ENCODE data around the gene TES.

TES gene

DNA sequence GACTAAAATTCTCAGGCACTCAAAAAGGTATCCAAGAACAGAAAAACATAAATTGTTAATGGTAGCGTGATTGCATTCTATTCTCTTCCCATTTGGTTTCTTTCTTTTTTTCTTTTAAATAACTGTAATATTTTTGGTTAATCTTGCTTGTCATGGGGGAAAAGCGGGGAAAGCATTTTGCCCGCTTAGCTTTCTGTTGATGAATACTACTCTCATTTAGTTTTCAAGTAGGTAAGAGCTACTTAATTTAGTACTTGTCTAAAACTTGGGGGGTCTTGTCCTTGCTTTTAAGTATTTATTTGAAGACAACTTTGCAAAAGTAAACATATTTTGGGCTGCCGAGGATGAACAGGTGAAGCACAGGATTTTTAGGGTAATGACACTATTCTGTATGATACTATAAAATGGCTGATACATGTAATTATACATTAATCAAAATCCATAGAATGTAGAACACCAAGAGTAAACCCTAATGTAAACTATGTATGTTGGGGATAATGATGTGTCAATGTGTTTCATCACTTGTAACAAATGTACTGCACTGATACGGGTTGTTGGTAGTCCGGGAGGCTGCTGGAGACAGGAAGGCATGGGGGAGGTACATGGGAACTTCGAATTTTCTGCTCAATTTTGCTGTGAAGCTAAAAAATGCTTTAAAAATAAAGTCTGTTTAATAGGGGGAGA is 1.7 kb downstream of the TES start:
- TF ChIP-seq, protein P1, sequence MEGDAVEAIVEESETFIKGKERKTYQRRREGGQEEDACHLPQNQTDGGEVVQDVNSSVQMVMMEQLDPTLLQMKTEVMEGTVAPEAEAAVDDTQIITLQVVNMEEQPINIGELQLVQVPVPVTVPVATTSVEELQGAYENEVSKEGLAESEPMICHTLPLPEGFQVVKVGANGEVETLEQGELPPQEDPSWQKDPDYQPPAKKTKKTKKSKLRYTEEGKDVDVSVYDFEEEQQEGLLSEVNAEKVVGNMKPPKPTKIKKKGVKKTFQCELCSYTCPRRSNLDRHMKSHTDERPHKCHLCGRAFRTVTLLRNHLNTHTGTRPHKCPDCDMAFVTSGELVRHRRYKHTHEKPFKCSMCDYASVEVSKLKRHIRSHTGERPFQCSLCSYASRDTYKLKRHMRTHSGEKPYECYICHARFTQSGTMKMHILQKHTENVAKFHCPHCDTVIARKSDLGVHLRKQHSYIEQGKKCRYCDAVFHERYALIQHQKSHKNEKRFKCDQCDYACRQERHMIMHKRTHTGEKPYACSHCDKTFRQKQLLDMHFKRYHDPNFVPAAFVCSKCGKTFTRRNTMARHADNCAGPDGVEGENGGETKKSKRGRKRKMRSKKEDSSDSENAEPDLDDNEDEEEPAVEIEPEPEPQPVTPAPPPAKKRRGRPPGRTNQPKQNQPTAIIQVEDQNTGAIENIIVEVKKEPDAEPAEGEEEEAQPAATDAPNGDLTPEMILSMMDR (IDR thresholded peaks at IDR 0.05; ENCODE audit: insufficient read depth, low read depth, low read length, missing control alignments) = no peak
- peak; percentile 56 for DNase-seq (ENCODE audit: low read depth)

GRCh38 chr7:116212869-116213268 is 2.5 kb downstream of the TES start:
- TF ChIP-seq, protein P1 (IDR thresholded peaks at IDR 0.05; ENCODE audit: insufficient read depth, low read depth, low read length, missing control alignments) = no peak
- no peak for DNase-seq (ENCODE audit: low read depth)
- peak overlapping the region; percentile 88 for H3K4me3 ChIP-seq (ENCODE audit: low read length)

More for the DNA sequence above, 1.7 kb downstream of the TES start:
- peak overlapping the region; percentile 88 for H3K4me3 ChIP-seq (ENCODE audit: low read length)

- peak overlapping the region; percentile 4 for H3K4me3 ChIP-seq (ENCODE audit: low read length)
- no peak for DNase-seq (ENCODE audit: low read depth)
- TF ChIP-seq, protein P1 (IDR thresholded peaks at IDR 0.05; ENCODE audit: insufficient read depth, low read depth, low read length, missing control alignments) = no peak
Observed at GRCh38 chr7:116213361-116214130, 3.2 kb downstream of the TES start.

DNA sequence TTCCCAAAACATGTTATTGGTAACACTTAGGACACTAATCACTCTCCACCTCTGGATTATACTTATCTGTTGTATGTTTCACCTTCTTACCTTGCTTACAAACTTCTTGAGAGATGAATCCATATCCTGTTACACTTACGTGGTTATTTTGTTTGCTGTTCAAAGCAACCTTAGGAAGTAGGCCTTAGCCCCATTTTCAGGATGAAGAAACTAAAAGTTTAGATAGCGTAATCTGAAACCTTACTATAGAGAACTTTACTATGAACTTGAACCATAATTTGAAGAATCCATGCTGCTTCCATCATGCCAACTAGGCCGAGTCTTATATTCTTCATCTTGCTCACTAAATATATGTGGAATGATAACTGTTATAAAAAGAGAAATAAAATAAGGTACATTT is 4.6 kb downstream of the TES start:
- no peak for DNase-seq (ENCODE audit: low read depth)
- no peak overlapping the region for H3K4me3 ChIP-seq (ENCODE audit: low read length)
- TF ChIP-seq, protein P1 (IDR thresholded peaks at IDR 0.05; ENCODE audit: insufficient read depth, low read depth, low read length, missing control alignments) = no peak

GRCh38 chr7:116215551-116215950 is 5.2 kb downstream of the TES start:
- TF ChIP-seq, protein P1 (IDR thresholded peaks at IDR 0.05; ENCODE audit: insufficient read depth, low read depth, low read length, missing control alignments) = no peak
- H3K4me3 ChIP-seq (ENCODE audit: low read length) = no peak overlapping the region
- DNase-seq (ENCODE audit: low read depth) = no peak

DNA sequence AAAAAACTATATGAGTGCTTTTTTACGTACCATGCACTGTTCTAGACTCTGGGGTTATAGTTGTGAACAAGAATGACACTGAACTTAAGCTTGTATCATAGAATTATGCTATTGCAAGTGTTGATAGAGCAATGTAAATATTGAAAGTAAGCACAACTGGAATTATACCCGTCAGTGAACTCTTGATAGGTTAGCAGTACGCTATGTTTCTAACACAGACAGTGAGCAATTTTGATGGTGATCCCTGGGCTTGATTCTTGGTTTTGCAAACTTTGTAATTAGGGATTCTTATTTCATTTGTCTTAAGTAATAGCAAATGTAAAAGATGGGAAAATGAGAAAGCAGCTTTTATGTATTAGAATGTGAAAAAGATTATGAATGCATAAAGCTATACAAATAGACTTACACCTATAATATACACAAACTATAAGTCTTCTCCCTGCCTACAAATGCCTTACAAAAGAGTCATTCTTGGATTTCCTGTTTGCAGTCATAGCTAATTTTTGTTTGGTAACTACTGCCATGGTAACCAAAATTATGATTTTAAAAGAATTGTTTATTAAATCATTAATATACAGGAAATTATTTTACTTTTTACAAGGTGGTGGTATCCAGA is 6.7 kb downstream of the TES start:
- TF ChIP-seq, protein P1 (IDR thresholded peaks at IDR 0.05; ENCODE audit: insufficient read depth, low read depth, low read length, missing control alignments) = no peak
- no peak overlapping the region for H3K4me3 ChIP-seq (ENCODE audit: low read length)
- peak; percentile 45 for DNase-seq (ENCODE audit: low read depth)
